Trophoblast cell (in vitro differentiated cells and primary cell): Measurements from ENCODE around the gene SP110.

Experiments used
- DNase-seq, 2 donors: peaks; one replicate each; pipeline ENCODE4 v3.0.0-alpha.2; 2016
- H2AFZ ChIP-seq: 2 replicates; pipeline ENCODE4 v1.6.1; 2013; ENCODE audit warnings: low read length, moderate library complexity, mild to moderate bottlenecking; ENCODE audit not compliant: insufficient read depth, poor library complexity
- H2AK5ac ChIP-seq: 2 replicates; pipeline ENCODE4 v1.6.1; 2013; ENCODE audit warnings: mild to moderate bottlenecking, low read length
- H2BK120ac ChIP-seq: 2 replicates; pipeline ENCODE4 v1.6.1; 2013; ENCODE audit warnings: low read length, mild to moderate bottlenecking, moderate library complexity; ENCODE audit not compliant: insufficient read depth, poor library complexity
- H2BK12ac ChIP-seq: 2 replicates; pipeline ENCODE4 v1.6.1; 2013; ENCODE audit warnings: mild to moderate bottlenecking, low read length, moderate library complexity
- H2BK5ac ChIP-seq: 2 replicates; pipeline ENCODE4 v1.6.1; 2013; ENCODE audit warnings: low read length, low read depth, moderate library complexity, mild to moderate bottlenecking; ENCODE audit not compliant: poor library complexity
- H3K14ac ChIP-seq: 2 replicates; pipeline ENCODE4 v1.6.1; 2013; ENCODE audit warnings: mild to moderate bottlenecking, low read length
- H3K18ac ChIP-seq: 2 replicates; pipeline ENCODE4 v1.6.1; 2013; ENCODE audit warnings: mild to moderate bottlenecking, low read length
- H3K23ac ChIP-seq: 2 replicates; pipeline ENCODE4 v1.6.1; 2013; ENCODE audit warnings: low read length
- H3K27ac ChIP-seq: 2 replicates; pipeline ENCODE4 v1.5.1; 2013; ENCODE audit warnings: low read depth, mild to moderate bottlenecking, inconsistent platforms, low read length, moderate library complexity
- H3K27me3 ChIP-seq: 2 replicates; pipeline ENCODE4 v1.6.1; 2013; ENCODE audit warnings: inconsistent platforms, mild to moderate bottlenecking, low read length, moderate library complexity; ENCODE audit not compliant: insufficient read depth
- H3K36me3 ChIP-seq, 2 experiments: 1 replicate in 1 of 2; 2 replicates in 1 of 2; pipeline ENCODE4 v1.6.1; 2013; ENCODE audit warnings: low read length in 2 of 2, mild to moderate bottlenecking in 2 of 2, moderate library complexity in 1 of 2; ENCODE audit not compliant: insufficient read depth in 2 of 2, control insufficient read depth in 1 of 2
- H3K4ac ChIP-seq: 2 replicates; pipeline ENCODE4 v1.6.1; 2013; ENCODE audit warnings: low read depth, mild to moderate bottlenecking, low read length, moderate library complexity
- H3K4me1 ChIP-seq, 2 experiments: 1 replicate in 1 of 2; 2 replicates in 1 of 2; pipeline ENCODE4 v1.6.1; 2013; ENCODE audit warnings: low read length in 2 of 2, mild to moderate bottlenecking in 2 of 2, moderate library complexity in 1 of 2; ENCODE audit not compliant: insufficient read depth in 2 of 2, control insufficient read depth in 1 of 2
- H3K4me2 ChIP-seq: 2 replicates; pipeline ENCODE4 v1.6.1; 2013; ENCODE audit warnings: inconsistent platforms, mild to moderate bottlenecking, low read length, moderate library complexity
- H3K4me3 ChIP-seq: 2 replicates; pipeline ENCODE4 v1.5.1; 2013; ENCODE audit warnings: mild to moderate bottlenecking, low read depth, low read length, inconsistent platforms
- H3K79me1 ChIP-seq: one replicate; pipeline ENCODE4 v1.6.1; 2013; ENCODE audit warnings: low read length
- H3K79me2 ChIP-seq: 2 replicates; pipeline ENCODE4 v1.6.1; 2013; ENCODE audit warnings: low read length, mild to moderate bottlenecking; ENCODE audit not compliant: control insufficient read depth, insufficient read depth, poor library complexity
- H3K9ac ChIP-seq: 2 replicates; pipeline ENCODE4 v1.6.1; 2013; ENCODE audit warnings: mild to moderate bottlenecking, low read length
- H3K9me3 ChIP-seq: 2 replicates; pipeline ENCODE4 v1.6.1; 2013; ENCODE audit warnings: low read depth, mild to moderate bottlenecking, control low read depth, inconsistent platforms, low read length; ENCODE audit not compliant: insufficient read depth
- H4K12ac ChIP-seq: 2 replicates; pipeline ENCODE4 v1.6.1; 2013; ENCODE audit warnings: low read depth, mild to moderate bottlenecking, low read length, moderate library complexity
- H4K8ac ChIP-seq: 2 replicates; pipeline ENCODE4 v1.6.1; 2013; ENCODE audit warnings: low read depth, mild to moderate bottlenecking, low read length, moderate library complexity
- H4K91ac ChIP-seq: one replicate; pipeline ENCODE4 v1.6.1; 2013; ENCODE audit warnings: low read depth, mild to moderate bottlenecking, low read length, moderate library complexity
- WGBS: extraction: QIAGEN DNeasy Blood & Tissue Kit; methylation state at CpG from one replicate; pipeline ENCODE4 v1.1.7; 2013; ENCODE audit warnings: missing lambda C conversion rate; ENCODE audit not compliant: insufficient read length, insufficient coverage; ENCODE audit errors: extremely low coverage; 5-methylcytosine and 5-hydroxymethylcytosine counted together

Gene SP110

DNA sequence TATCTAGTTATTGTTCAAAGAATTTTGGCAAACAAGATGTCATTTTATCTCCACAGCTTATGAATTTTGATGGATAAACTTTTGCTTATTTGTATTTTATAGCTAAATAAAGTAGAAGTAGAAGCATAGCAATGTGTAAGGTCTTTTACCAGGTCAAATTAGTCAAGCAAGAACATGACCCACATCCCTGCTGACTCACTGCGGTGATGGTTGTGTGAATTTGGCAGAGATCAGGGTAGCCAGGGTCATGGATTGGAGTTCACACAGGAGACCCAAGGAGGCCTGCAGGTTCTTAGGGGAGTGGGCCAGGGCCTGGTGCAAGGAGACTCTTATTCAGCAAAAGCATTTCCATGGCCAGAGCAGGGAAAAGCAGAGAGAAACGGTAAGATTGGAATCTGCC lies 24.4 kb upstream of the SP110 start:
- no peak overlapping the region for H2AK5ac ChIP-seq
- H3K79me1 ChIP-seq: no peaks in the 10 kb centered on the region
- H4K91ac ChIP-seq: no peak overlapping the region
- H3K9me3 ChIP-seq: no peaks in the 10 kb centered on the region
- H4K8ac ChIP-seq: no peak overlapping the region
- H3K23ac ChIP-seq: no peak overlapping the region
- H2BK120ac ChIP-seq: no peak overlapping the region
- no peak overlapping the region for H3K18ac ChIP-seq
- H3K4me2 ChIP-seq: no peak overlapping the region
- no peaks in the 10 kb centered on the region for H3K4me1 ChIP-seq
- no CpG with 5 or more reads among the region's 2 CpGs for WGBS
- H3K79me2 ChIP-seq: no peaks in the 10 kb centered on the region
- no peak overlapping the region for H4K12ac ChIP-seq
- H3K14ac ChIP-seq: no peak overlapping the region
- no peaks in the 10 kb centered on the region for H3K27me3 ChIP-seq
- no peak overlapping the region for H3K9ac ChIP-seq
- H3K4ac ChIP-seq: no peak overlapping the region
- H3K4me3 ChIP-seq: no peak overlapping the region
- H2BK5ac ChIP-seq: no peak overlapping the region
- DNase-seq: no peak
- H2BK12ac ChIP-seq: no peak overlapping the region
- no peaks in the 10 kb centered on the region for H3K36me3 ChIP-seq
- H3K27ac ChIP-seq: no peak overlapping the region
- H2AFZ ChIP-seq: no peak overlapping the region

DNA sequence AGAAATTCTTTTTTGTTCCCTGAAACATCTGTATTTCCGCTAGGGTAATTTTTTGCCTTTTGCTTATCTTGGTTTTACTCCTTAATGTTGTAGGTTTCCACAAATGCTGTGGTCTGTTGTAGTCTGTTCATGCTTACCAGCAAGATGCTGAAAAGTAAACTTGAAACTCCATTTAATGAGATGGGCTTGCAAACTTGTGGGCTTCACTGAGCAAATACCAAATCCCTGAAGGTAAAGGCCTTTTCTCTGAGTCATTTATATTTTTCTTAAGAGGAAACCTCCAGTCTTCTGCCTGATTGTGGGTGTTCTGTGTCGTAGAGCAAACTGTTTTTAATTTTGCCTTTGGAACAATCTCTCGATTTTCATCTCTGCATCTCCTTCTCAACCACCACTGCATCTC lies 15.1 kb upstream of the SP110 start:
- Histone ChIP-seq H3K4me3 (no peak overlapping the region), H4K8ac (no peak overlapping the region), H4K12ac (no peak overlapping the region), H3K9me3 (no peaks in the 10 kb centered on the region), H3K18ac (no peak overlapping the region), H4K91ac (no peak overlapping the region), H2AK5ac (no peak overlapping the region), H3K4me1 (no peaks in the 10 kb centered on the region), H2BK120ac (no peak overlapping the region), H3K4me2 (no peak overlapping the region), H3K27me3 (no peaks in the 10 kb centered on the region), H2AFZ (no peak overlapping the region), H3K36me3 (no peaks in the 10 kb centered on the region), H3K14ac (no peak overlapping the region), H2BK5ac (no peak overlapping the region), H3K23ac (no peak overlapping the region), H3K27ac (no peak overlapping the region), H3K9ac (no peak overlapping the region), H3K79me1 (no peaks in the 10 kb centered on the region), H3K79me2 (no peaks in the 10 kb centered on the region), H3K4ac (no peak overlapping the region), H2BK12ac (no peak overlapping the region)
- no CpG with 5 or more reads among the region's 3 CpGs for WGBS
- no peak for DNase-seq

DNA sequence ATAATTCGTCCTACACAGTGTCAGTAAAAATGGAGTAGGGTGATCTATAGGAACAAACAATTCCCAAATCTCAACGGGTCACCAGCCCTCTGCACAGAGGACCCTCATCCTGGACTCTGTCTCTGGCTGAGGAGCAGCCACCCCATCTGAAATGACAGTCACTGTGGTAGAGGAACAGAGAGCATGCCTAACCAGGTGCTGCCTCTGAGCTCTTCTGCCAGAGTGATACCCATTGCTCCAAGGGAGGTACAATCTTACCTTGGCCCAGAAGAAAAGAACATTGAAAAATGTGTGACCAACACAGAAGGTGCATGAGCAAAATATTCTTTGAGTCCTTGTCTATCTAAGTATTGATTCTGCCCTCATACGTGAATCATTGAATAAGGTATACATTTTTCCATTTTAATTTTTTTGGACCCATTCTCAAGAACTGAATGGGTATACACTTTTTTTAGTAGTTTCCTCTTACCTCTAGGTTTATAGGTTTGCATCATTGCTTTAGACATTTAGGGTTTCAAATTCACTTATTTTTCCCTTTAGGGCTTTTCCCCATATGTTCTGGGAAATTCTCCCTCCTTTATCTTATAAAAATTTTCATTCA lies 14.4 kb upstream of the SP110 start:
- no peak overlapping the region for H3K18ac ChIP-seq
- H3K36me3 ChIP-seq: no peaks in the 10 kb centered on the region
- H3K79me1 ChIP-seq: no peaks in the 10 kb centered on the region
- H3K14ac ChIP-seq: no peak overlapping the region
- H3K9me3 ChIP-seq: no peaks in the 10 kb centered on the region
- no peak overlapping the region for H3K23ac ChIP-seq
- H2BK120ac ChIP-seq: no peak overlapping the region
- H3K4me1 ChIP-seq: no peaks in the 10 kb centered on the region
- H4K91ac ChIP-seq: no peak overlapping the region
- WGBS: no CpG with 5 or more reads among the region's 3 CpGs
- H3K4ac ChIP-seq: no peak overlapping the region
- no peak overlapping the region for H2BK5ac ChIP-seq
- no peak overlapping the region for H3K27ac ChIP-seq
- H2AK5ac ChIP-seq: no peak overlapping the region
- no peak for DNase-seq
- no peak overlapping the region for H3K4me3 ChIP-seq
- H2BK12ac ChIP-seq: no peak overlapping the region
- no peak overlapping the region for H4K12ac ChIP-seq
- H3K4me2 ChIP-seq: no peak overlapping the region
- H3K79me2 ChIP-seq: no peaks in the 10 kb centered on the region
- no peak overlapping the region for H4K8ac ChIP-seq
- no peaks in the 10 kb centered on the region for H3K27me3 ChIP-seq
- no peak overlapping the region for H3K9ac ChIP-seq
- no peak overlapping the region for H2AFZ ChIP-seq

DNA sequence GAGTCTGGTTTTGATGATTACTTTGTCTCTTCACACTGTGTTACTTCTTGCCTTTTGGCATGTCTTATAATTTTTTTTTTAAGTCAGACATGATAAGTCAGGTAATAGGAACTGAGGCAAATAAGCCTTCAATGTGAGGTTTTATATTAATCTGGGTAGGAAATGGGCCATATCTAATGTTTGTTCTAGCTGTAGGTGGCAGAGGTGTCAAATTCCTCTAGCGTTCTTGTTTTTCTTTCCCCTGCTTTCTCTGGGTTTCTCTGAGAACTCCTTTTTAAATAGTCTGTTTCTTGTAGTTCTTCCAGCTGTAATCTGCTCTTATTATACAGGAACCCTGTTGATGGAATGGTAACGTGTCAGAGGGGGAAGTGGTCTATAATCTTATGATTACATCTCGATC lies 11.5 kb upstream of the SP110 start:
- no peak overlapping the region for H3K14ac ChIP-seq
- H2AK5ac ChIP-seq: no peak overlapping the region
- H3K79me2 ChIP-seq: no peaks in the 10 kb centered on the region
- no peak overlapping the region for H3K27ac ChIP-seq
- no peaks in the 10 kb centered on the region for H3K79me1 ChIP-seq
- no peaks in the 10 kb centered on the region for H3K36me3 ChIP-seq
- H3K27me3 ChIP-seq: no peaks in the 10 kb centered on the region
- WGBS: no CpG with 5 or more reads among the region's 3 CpGs
- no peak overlapping the region for H4K12ac ChIP-seq
- H3K9me3 ChIP-seq: no peaks in the 10 kb centered on the region
- no peak overlapping the region for H2BK12ac ChIP-seq
- no peak overlapping the region for H3K18ac ChIP-seq
- H2BK120ac ChIP-seq: no peak overlapping the region
- H3K4me3 ChIP-seq: no peak overlapping the region
- H3K4me2 ChIP-seq: no peak overlapping the region
- no peak for DNase-seq
- no peak overlapping the region for H4K8ac ChIP-seq
- no peak overlapping the region for H4K91ac ChIP-seq
- H2AFZ ChIP-seq: no peak overlapping the region
- no peak overlapping the region for H3K4ac ChIP-seq
- no peaks in the 10 kb centered on the region for H3K4me1 ChIP-seq
- H2BK5ac ChIP-seq: no peak overlapping the region
- no peak overlapping the region for H3K9ac ChIP-seq
- no peak overlapping the region for H3K23ac ChIP-seq
